ENCODE data around the gene WDR18. TPM values are rescaled to one million over a fixed set of nuclear protein-coding genes. Genes with fewer than 3 reads are reported as not detected.

The WDR18 gene
- total and polyA plus RNA-seq, 4 donors, result 24.3 to 45.3 (median 37.7) TPM

DNA sequence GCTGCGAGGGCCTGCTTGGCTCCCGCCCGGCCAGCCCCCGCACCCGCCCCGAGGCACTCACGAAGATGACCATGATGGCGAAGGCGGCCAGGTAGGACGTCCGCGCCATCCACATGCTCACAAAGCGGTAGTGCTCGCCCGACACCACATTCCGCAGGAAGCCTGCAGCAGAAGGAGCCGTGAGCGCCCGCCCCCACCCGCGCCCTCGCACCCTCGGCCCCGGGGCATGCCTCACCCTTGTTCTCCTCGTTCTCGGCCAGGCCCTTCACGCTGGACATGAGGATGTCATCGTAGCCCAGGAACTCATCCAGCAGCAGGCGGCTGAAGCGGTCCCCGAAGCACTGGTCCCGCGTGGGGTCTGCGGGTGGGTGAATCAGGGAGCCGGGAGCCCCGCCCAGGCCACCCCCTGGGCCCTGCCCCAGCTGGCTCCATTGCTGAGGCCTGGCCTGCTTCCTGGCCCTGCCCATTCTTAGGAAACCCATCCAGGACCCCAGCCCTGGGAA, 27.7 kb downstream of the WDR18 start:
- Histone ChIP-seq H3K27me3 (ENCODE audit: control insufficient read depth in 4 of 4, insufficient read depth in 4 of 4, low read length in 3 of 4) (no peaks in the 10 kb centered on the region), H3K27ac (ENCODE audit: low read depth in 1 of 2, low read length in 2 of 2) (no peak overlapping the region), H3K9ac (ENCODE audit: low read depth in 1 of 2, low read length in 2 of 2) (no peak overlapping the region), H3K9me3 (ENCODE audit: control insufficient read depth in 4 of 4, low read length in 3 of 4) (no peaks in the 10 kb centered on the region), H3K4me1 (ENCODE audit: control insufficient read depth in 4 of 4, insufficient read depth in 4 of 4, low read length in 3 of 4) (peaks cover 7 to 14% (median 8%) of the 10 kb centered on the region in 4 donors), H3K36me3 (ENCODE audit: control insufficient read depth in 4 of 4, insufficient read depth in 3 of 4, low read depth in 1 of 4, low read length in 3 of 4) (peaks cover 2 to 40% (median 16%) of the 10 kb centered on the region in 4 donors), H3K4me3 (ENCODE audit: low read depth in 1 of 3, low read length in 3 of 3) (no peak overlapping the region)
- WGBS, result 98% methylated on average over 36 of the region's 36 CpGs
- DNase-seq (ENCODE audit: low spot score), result no peak
- TF ChIP-seq YY1 (IDR thresholded peaks at IDR 0.05) (no peak), RAD21 (IDR thresholded peaks at IDR 0.05) (no peak), FOXA1 (IDR thresholded peaks at IDR 0.05) (no peak), RXRA (IDR thresholded peaks at IDR 0.05) (no peak), NR2F2 (IDR thresholded peaks at IDR 0.05) (no peak), HNF4G (IDR thresholded peaks at IDR 0.05) (no peak)
- TF ChIP-seq, protein P1, sequence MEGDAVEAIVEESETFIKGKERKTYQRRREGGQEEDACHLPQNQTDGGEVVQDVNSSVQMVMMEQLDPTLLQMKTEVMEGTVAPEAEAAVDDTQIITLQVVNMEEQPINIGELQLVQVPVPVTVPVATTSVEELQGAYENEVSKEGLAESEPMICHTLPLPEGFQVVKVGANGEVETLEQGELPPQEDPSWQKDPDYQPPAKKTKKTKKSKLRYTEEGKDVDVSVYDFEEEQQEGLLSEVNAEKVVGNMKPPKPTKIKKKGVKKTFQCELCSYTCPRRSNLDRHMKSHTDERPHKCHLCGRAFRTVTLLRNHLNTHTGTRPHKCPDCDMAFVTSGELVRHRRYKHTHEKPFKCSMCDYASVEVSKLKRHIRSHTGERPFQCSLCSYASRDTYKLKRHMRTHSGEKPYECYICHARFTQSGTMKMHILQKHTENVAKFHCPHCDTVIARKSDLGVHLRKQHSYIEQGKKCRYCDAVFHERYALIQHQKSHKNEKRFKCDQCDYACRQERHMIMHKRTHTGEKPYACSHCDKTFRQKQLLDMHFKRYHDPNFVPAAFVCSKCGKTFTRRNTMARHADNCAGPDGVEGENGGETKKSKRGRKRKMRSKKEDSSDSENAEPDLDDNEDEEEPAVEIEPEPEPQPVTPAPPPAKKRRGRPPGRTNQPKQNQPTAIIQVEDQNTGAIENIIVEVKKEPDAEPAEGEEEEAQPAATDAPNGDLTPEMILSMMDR (IDR thresholded peaks at IDR 0.05; ENCODE audit: low read depth, low read length, missing input control), result no peak

DNA sequence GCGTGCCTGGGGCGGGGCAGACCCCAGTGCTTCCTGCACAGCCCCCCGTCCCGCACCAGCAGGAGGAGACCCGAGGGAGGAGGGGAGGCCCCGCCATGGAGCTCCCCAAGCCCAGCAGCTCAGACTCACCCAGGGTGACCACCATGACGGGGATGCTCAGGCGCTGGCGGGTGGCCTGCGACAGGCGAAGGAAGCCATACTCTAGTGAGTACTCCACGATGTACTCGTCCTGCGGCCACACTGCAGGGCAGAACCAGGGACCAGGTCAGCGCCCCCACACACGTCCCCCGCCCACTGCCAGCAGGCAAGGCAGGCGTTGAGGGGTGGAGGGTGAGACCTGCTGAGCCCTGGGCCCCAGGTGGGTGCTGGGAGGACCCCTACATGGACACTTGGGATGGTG, 28.2 kb downstream of the WDR18 start:
- WGBS, result 91% methylated on average over 18 of the region's 18 CpGs
- Histone ChIP-seq H3K36me3 (ENCODE audit: control insufficient read depth in 4 of 4, insufficient read depth in 3 of 4, low read depth in 1 of 4, low read length in 3 of 4) (peaks cover 2 to 40% (median 16%) of the 10 kb centered on the region in 4 donors), H3K4me3 (ENCODE audit: low read depth in 1 of 3, low read length in 3 of 3) (no peak overlapping the region), H3K9me3 (ENCODE audit: control insufficient read depth in 4 of 4, low read length in 3 of 4) (no peaks in the 10 kb centered on the region), H3K9ac (ENCODE audit: low read depth in 1 of 2, low read length in 2 of 2) (no peak overlapping the region), H3K27ac (ENCODE audit: low read depth in 1 of 2, low read length in 2 of 2) (no peak overlapping the region), H3K4me1 (ENCODE audit: control insufficient read depth in 4 of 4, insufficient read depth in 4 of 4, low read length in 3 of 4) (peaks cover 11 to 18% (median 12%) of the 10 kb centered on the region in 4 donors), H3K27me3 (ENCODE audit: control insufficient read depth in 4 of 4, insufficient read depth in 4 of 4, low read length in 3 of 4) (no peaks in the 10 kb centered on the region)
- no peak for DNase-seq (ENCODE audit: low spot score)
- TF ChIP-seq, protein P2, sequence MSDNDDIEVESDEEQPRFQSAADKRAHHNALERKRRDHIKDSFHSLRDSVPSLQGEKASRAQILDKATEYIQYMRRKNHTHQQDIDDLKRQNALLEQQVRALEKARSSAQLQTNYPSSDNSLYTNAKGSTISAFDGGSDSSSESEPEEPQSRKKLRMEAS (IDR thresholded peaks at IDR 0.05), result no peak
- no peak for TF ChIP-seq GABPA (IDR thresholded peaks at IDR 0.05 in 1 of 2, conservative IDR thresholded peaks at IDR 0.05 in 1 of 2)
- TF ChIP-seq HNF4G (IDR thresholded peaks at IDR 0.05), result no peak
- TF ChIP-seq, protein P3, sequence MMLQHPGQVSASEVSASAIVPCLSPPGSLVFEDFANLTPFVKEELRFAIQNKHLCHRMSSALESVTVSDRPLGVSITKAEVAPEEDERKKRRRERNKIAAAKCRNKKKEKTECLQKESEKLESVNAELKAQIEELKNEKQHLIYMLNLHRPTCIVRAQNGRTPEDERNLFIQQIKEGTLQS (IDR thresholded peaks at IDR 0.05), result no peak
- TF ChIP-seq, protein P4, sequence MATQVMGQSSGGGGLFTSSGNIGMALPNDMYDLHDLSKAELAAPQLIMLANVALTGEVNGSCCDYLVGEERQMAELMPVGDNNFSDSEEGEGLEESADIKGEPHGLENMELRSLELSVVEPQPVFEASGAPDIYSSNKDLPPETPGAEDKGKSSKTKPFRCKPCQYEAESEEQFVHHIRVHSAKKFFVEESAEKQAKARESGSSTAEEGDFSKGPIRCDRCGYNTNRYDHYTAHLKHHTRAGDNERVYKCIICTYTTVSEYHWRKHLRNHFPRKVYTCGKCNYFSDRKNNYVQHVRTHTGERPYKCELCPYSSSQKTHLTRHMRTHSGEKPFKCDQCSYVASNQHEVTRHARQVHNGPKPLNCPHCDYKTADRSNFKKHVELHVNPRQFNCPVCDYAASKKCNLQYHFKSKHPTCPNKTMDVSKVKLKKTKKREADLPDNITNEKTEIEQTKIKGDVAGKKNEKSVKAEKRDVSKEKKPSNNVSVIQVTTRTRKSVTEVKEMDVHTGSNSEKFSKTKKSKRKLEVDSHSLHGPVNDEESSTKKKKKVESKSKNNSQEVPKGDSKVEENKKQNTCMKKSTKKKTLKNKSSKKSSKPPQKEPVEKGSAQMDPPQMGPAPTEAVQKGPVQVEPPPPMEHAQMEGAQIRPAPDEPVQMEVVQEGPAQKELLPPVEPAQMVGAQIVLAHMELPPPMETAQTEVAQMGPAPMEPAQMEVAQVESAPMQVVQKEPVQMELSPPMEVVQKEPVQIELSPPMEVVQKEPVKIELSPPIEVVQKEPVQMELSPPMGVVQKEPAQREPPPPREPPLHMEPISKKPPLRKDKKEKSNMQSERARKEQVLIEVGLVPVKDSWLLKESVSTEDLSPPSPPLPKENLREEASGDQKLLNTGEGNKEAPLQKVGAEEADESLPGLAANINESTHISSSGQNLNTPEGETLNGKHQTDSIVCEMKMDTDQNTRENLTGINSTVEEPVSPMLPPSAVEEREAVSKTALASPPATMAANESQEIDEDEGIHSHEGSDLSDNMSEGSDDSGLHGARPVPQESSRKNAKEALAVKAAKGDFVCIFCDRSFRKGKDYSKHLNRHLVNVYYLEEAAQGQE (IDR thresholded peaks at IDR 0.05), result no peak
- no peak for TF ChIP-seq FOXA1 (IDR thresholded peaks at IDR 0.05)
- TF ChIP-seq FOXA2 (IDR thresholded peaks at IDR 0.05), result no peak

DNA sequence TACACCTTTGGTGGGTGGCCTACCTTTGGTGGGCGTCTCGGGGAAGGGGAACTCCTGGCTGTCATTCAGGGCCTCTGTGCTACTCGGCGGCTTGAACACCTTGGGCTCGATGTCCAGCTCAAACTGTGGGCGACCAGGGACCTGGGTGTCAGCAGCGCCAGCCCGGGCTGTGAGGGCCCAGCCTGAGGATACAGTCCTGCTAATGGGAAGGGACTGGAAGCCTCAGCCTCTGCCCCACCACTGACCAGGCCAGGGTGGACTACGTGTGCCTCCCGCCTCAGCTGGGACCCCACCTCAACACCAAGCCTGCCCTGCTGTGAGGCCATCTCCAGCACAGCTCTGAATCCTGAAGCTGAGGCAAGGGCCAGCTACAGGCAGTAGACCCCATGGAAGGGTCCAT, 29.1 kb downstream of the WDR18 start:
- no peak overlapping the region for H3K9ac ChIP-seq (ENCODE audit: low read depth in 1 of 2, low read length in 2 of 2)
- no peak overlapping the region for H3K4me3 ChIP-seq (ENCODE audit: low read depth in 1 of 3, low read length in 3 of 3)
- peaks cover 2 to 40% (median 16%) of the 10 kb centered on the region in 4 donors for H3K36me3 ChIP-seq (ENCODE audit: control insufficient read depth in 4 of 4, insufficient read depth in 3 of 4, low read depth in 1 of 4, low read length in 3 of 4)
- no peak overlapping the region for H3K27ac ChIP-seq (ENCODE audit: low read depth in 1 of 2, low read length in 2 of 2)
- H3K4me1 ChIP-seq (ENCODE audit: control insufficient read depth in 4 of 4, insufficient read depth in 4 of 4, low read length in 3 of 4), result peaks cover 17 to 27% (median 21%) of the 10 kb centered on the region in 4 donors
- WGBS, result 93% methylated on average over 10 of the region's 10 CpGs
- DNase-seq (ENCODE audit: low spot score), result no peak
- no peak for TF ChIP-seq RAD21 (IDR thresholded peaks at IDR 0.05)
- TF ChIP-seq FOXA2 (IDR thresholded peaks at IDR 0.05), result no peak
- TF ChIP-seq, protein P2 (IDR thresholded peaks at IDR 0.05), result no peak
- TF ChIP-seq, protein P4 (IDR thresholded peaks at IDR 0.05), result no peak
- TF ChIP-seq TAF1 (conservative IDR thresholded peaks at IDR 0.05), result no peak
- TF ChIP-seq, protein P1 (IDR thresholded peaks at IDR 0.05; ENCODE audit: low read depth, low read length, missing input control), result no peak
- no peaks in the 10 kb centered on the region for H3K27me3 ChIP-seq (ENCODE audit: control insufficient read depth in 4 of 4, insufficient read depth in 4 of 4, low read length in 3 of 4)
- no peaks in the 10 kb centered on the region for H3K9me3 ChIP-seq (ENCODE audit: control insufficient read depth in 4 of 4, low read length in 3 of 4)
